ENCODE results near the gene SEPTIN12.

DNA sequence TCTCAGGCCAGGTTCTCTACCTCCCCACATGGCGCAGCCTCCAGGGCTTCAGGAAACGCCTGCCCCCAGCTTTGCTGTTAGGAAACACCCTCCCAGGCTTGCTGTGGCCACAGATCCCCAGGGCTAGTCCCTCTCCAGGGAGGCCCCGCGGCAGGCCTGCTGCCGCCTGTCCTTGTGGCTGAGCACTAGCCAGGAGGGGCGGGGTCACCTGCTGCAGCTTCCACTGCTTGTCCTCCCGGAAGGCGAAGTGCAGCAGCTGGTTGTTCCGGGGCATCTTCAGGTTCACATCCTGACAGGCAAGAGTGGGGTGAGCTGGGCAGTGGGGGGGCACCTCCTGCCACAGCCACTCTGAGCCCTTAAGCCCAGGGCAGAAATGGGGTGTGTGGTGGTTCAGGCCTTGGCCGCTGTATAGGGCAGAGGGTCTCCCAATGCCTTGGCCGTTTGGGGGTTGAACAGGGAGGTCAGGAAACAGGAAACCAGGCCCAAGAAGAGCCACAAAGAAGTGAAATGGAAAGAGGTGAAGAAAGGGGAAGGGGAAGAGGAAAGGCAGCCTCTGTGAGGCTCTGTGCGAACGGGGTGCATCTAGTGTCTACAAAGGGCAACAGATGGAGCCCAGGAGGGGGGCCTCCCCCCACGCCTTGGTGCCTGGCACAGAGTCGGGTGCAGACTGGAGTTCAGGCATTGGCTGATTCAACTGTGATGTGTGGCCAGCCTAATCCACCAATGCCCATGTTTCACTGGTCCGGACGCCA, 12.3 kb upstream of the SEPTIN12 start:
- TF ChIP-seq, protein P1, sequence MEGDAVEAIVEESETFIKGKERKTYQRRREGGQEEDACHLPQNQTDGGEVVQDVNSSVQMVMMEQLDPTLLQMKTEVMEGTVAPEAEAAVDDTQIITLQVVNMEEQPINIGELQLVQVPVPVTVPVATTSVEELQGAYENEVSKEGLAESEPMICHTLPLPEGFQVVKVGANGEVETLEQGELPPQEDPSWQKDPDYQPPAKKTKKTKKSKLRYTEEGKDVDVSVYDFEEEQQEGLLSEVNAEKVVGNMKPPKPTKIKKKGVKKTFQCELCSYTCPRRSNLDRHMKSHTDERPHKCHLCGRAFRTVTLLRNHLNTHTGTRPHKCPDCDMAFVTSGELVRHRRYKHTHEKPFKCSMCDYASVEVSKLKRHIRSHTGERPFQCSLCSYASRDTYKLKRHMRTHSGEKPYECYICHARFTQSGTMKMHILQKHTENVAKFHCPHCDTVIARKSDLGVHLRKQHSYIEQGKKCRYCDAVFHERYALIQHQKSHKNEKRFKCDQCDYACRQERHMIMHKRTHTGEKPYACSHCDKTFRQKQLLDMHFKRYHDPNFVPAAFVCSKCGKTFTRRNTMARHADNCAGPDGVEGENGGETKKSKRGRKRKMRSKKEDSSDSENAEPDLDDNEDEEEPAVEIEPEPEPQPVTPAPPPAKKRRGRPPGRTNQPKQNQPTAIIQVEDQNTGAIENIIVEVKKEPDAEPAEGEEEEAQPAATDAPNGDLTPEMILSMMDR (IDR thresholded peaks at IDR 0.05): no peak
- TF ChIP-seq EZH2 (IDR thresholded peaks at IDR 0.05; ENCODE audit: borderline replicate concordance, insufficient read depth, low read depth, low read length, poor library complexity, severe bottlenecking): no peak

Measured in B cell (primary cell).